SK-N-SH treated with all-trans-retinoic acid at 6 μM for 48 hours (cell line): ENCODE measurements around the gene PIK3C2B.

ENCODE experiments used
- ATAC-seq: fragments of 200-7000 bp; cut with Tn5 transposase; 3 replicates; pipeline ENCODE4 v1.9.1; 2020; ENCODE audit warnings: mild to moderate bottlenecking, moderate library complexity
- ARNTL ChIP-seq: fragments of 450-650 bp; formaldehyde crosslinking; IDR thresholded peaks from 2 replicates; pipeline ENCODE4 v1.5.0; 2020; ENCODE audit warnings: low read depth, mild to moderate bottlenecking, moderate library complexity, borderline replicate concordance
- BACH2 ChIP-seq: fragments of 250-450 bp; sonication (Bioruptor Pico); IDR thresholded peaks from 2 replicates; pipeline ENCODE4 v1.9.0; 2021; ENCODE audit warnings: mild to moderate bottlenecking, borderline replicate concordance
- ESRRG ChIP-seq: fragments of 250-450 bp; sonication (Bioruptor Pico); IDR thresholded peaks from 2 replicates; pipeline ENCODE4 v1.6.1; 2021; ENCODE audit warnings: mild to moderate bottlenecking
- GLIS3 ChIP-seq: fragments of 250-450 bp; sonication (Bioruptor Pico); IDR thresholded peaks from 2 replicates; pipeline ENCODE4 v1.5.0; 2020; ENCODE audit warnings: mild to moderate bottlenecking, moderate library complexity
- ISL1 ChIP-seq: fragments of 250-450 bp; sonication (Bioruptor Pico); IDR thresholded peaks from 2 replicates; pipeline ENCODE4 v2.1.2; 2022; ENCODE audit warnings: mild to moderate bottlenecking, moderate library complexity
- OSR1 ChIP-seq: fragments of 250-450 bp; sonication (Bioruptor Pico); IDR thresholded peaks from 2 replicates; pipeline ENCODE4 v1.8.0; 2022; ENCODE audit warnings: moderate library complexity, mild to moderate bottlenecking, inconsistent platforms
- PPARA ChIP-seq: fragments of 250-450 bp; sonication (Bioruptor Pico); IDR thresholded peaks from 2 replicates; pipeline ENCODE4 v1.5.0; 2020; ENCODE audit warnings: mild to moderate bottlenecking, borderline replicate concordance
- RARB ChIP-seq: fragments of 250-450 bp; sonication (Bioruptor Pico); IDR thresholded peaks from 2 replicates; pipeline ENCODE4 v1.8.0; 2021; ENCODE audit warnings: mild to moderate bottlenecking, moderate library complexity
- SNAI2 ChIP-seq: fragments of 250-450 bp; sonication (Bioruptor Pico); IDR thresholded peaks from 2 replicates; pipeline ENCODE4 v1.5.0; 2020; ENCODE audit warnings: mild to moderate bottlenecking, moderate library complexity
- TCF4 ChIP-seq: fragments of 250-450 bp; sonication (Bioruptor Pico); IDR thresholded peaks from 2 replicates; pipeline ENCODE4 v1.8.0; 2021; ENCODE audit warnings: mild to moderate bottlenecking, moderate library complexity, borderline replicate concordance
- TOX ChIP-seq: fragments of 250-450 bp; sonication (Bioruptor Pico); IDR thresholded peaks from 2 replicates; pipeline ENCODE4 v1.8.0; 2021; ENCODE audit warnings: mild to moderate bottlenecking, moderate library complexity, borderline replicate concordance
- TSHZ2 ChIP-seq: fragments of 250-450 bp; sonication (Bioruptor Pico); IDR thresholded peaks from 2 replicates; pipeline ENCODE4 v1.5.0; 2020; ENCODE audit warnings: mild to moderate bottlenecking, moderate library complexity
- ZC3H10 ChIP-seq: fragments of 250-450 bp; sonication (Bioruptor Pico); IDR thresholded peaks from 2 replicates; pipeline ENCODE4 v1.5.1; 2021; ENCODE audit warnings: mild to moderate bottlenecking, moderate library complexity
- ZFP30 ChIP-seq: fragments of 450-650 bp; formaldehyde crosslinking; IDR thresholded peaks from 2 replicates; pipeline ENCODE4 v1.5.0; 2022; ENCODE audit warnings: mild to moderate bottlenecking, moderate library complexity
- ZNF565 ChIP-seq: fragments of 450-650 bp; formaldehyde crosslinking; conservative IDR thresholded peaks from 2 replicates; pipeline ENCODE4 v1.5.0; 2020; ENCODE audit warnings: low read depth, mild to moderate bottlenecking, moderate library complexity
- ZNF70 ChIP-seq: fragments of 450-650 bp; formaldehyde crosslinking; IDR thresholded peaks from 2 replicates; pipeline ENCODE4 v1.5.0; 2020; ENCODE audit warnings: mild to moderate bottlenecking, moderate library complexity
- TF ChIP-seq, protein P1 (sequence below): fragments of 250-450 bp; sonication (Bioruptor Pico); IDR thresholded peaks from 2 replicates; pipeline ENCODE4 v1.5.1; 2021; ENCODE audit warnings: mild to moderate bottlenecking, moderate library complexity
- TF ChIP-seq, protein P2 (sequence below): fragments of 250-450 bp; sonication (Bioruptor Pico); IDR thresholded peaks from 2 replicates; pipeline ENCODE4 v1.8.0; 2020; ENCODE audit warnings: mild to moderate bottlenecking, moderate library complexity, borderline replicate concordance
- TF ChIP-seq, protein P3 (sequence below): fragments of 250-450 bp; sonication (Bioruptor Pico); IDR thresholded peaks from 2 replicates; pipeline ENCODE4 v1.8.0; 2021; ENCODE audit warnings: low read depth, mild to moderate bottlenecking, moderate library complexity, borderline replicate concordance
- TF ChIP-seq, protein P4 (sequence below): fragments of 250-450 bp; sonication (Bioruptor Pico); IDR thresholded peaks from 2 replicates; pipeline ENCODE4 v1.5.1; 2020; ENCODE audit warnings: low read depth, mild to moderate bottlenecking, moderate library complexity

PIK3C2B gene

DNA sequence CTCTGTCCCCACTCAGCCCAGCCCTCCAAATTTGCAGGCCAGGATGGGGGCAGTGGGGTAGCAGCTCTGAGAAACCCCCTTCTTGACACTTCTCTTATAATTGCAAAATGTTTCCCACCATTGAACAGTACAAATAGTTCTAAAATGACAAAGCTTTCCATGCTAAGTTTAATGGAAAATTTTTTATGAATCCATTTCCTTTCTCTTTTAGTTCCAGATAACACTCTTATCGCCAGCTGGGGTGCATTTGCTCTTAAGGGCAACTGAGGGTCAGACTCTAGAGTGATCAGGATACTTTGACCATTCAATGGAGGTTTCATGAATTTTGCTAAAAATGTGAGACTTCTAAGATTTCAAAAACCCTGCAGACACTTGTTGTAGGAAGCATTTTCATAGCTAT is 29.9 kb downstream of the PIK3C2B start:
- no peak for ATAC-seq
- TF ChIP-seq PPARA (CRISPR knock-in tag) (no peak), ISL1 (CRISPR knock-in tag) (no peak), TCF4 (CRISPR knock-in tag) (no peak), ZNF70 (no peak), ZFP30 (CRISPR knock-in tag) (no peak), RARB (no peak), SNAI2 (CRISPR knock-in tag) (no peak), ZNF565 (CRISPR knock-in tag) (no peak), TOX (no peak), ARNTL (CRISPR knock-in tag) (no peak), ESRRG (CRISPR knock-in tag) (no peak), BACH2 (CRISPR knock-in tag) (no peak), GLIS3 (no peak), OSR1 (CRISPR knock-in tag) (no peak)
- TF ChIP-seq, protein P1, sequence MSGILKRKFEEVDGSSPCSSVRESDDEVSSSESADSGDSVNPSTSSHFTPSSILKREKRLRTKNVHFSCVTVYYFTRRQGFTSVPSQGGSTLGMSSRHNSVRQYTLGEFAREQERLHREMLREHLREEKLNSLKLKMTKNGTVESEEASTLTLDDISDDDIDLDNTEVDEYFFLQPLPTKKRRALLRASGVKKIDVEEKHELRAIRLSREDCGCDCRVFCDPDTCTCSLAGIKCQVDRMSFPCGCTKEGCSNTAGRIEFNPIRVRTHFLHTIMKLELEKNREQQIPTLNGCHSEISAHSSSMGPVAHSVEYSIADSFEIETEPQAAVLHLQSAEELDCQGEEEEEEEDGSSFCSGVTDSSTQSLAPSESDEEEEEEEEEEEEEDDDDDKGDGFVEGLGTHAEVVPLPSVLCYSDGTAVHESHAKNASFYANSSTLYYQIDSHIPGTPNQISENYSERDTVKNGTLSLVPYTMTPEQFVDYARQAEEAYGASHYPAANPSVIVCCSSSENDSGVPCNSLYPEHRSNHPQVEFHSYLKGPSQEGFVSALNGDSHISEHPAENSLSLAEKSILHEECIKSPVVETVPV (CRISPR knock-in tag), result no peak
- TF ChIP-seq, protein P2, sequence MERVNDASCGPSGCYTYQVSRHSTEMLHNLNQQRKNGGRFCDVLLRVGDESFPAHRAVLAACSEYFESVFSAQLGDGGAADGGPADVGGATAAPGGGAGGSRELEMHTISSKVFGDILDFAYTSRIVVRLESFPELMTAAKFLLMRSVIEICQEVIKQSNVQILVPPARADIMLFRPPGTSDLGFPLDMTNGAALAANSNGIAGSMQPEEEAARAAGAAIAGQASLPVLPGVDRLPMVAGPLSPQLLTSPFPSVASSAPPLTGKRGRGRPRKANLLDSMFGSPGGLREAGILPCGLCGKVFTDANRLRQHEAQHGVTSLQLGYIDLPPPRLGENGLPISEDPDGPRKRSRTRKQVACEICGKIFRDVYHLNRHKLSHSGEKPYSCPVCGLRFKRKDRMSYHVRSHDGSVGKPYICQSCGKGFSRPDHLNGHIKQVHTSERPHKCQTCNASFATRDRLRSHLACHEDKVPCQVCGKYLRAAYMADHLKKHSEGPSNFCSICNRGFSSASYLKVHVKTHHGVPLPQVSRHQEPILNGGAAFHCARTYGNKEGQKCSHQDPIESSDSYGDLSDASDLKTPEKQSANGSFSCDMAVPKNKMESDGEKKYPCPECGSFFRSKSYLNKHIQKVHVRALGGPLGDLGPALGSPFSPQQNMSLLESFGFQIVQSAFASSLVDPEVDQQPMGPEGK, result no peak

DNA sequence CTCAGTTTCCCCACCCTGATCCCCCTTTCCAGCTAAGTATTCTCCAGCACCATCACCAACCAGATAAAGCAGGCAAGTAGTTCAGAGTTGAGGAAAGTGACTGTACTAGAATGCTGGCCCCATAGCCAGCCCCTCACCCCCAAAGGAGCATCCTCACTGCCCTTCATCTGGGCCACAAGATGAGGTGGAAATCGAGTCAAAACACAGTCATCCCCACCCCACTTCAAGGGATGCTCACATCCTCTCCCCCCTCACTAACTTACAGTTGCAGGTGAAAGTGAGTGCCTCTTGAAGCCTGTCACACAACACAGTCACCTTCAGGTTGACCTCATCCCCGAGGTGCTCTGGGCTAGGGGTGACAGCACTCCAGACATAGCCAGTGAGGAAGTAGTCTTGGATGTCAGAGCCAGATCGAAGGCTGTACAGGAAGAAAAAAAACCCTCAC is 30.4 kb downstream of the PIK3C2B start:
- TF ChIP-seq TSHZ2, result no peak
- ATAC-seq, result no peak

GRCh38 chr1:204463125-204464060 is 31.2 kb downstream of the PIK3C2B start:
- ATAC-seq, result no peak
- TF ChIP-seq TOX, result no peak
- TF ChIP-seq, protein P1 (CRISPR knock-in tag), result no peak
- no peak for TF ChIP-seq ZC3H10
- TF ChIP-seq ISL1 (CRISPR knock-in tag), result no peak
- TF ChIP-seq, protein P3, sequence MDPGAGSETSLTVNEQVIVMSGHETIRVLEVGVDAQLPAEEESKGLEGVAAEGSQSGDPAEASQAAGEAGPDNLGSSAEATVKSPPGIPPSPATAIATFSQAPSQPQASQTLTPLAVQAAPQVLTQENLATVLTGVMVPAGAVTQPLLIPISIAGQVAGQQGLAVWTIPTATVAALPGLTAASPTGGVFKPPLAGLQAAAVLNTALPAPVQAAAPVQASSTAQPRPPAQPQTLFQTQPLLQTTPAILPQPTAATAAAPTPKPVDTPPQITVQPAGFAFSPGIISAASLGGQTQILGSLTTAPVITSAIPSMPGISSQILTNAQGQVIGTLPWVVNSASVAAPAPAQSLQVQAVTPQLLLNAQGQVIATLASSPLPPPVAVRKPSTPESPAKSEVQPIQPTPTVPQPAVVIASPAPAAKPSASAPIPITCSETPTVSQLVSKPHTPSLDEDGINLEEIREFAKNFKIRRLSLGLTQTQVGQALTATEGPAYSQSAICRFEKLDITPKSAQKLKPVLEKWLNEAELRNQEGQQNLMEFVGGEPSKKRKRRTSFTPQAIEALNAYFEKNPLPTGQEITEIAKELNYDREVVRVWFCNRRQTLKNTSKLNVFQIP (CRISPR knock-in tag), result no peak
- no peak for TF ChIP-seq GLIS3
- TF ChIP-seq ESRRG (CRISPR knock-in tag), result no peak
- TF ChIP-seq BACH2 (CRISPR knock-in tag), result no peak
- no peak for TF ChIP-seq ZFP30 (CRISPR knock-in tag)
- TF ChIP-seq, protein P2, result no peak
- TF ChIP-seq, protein P4, sequence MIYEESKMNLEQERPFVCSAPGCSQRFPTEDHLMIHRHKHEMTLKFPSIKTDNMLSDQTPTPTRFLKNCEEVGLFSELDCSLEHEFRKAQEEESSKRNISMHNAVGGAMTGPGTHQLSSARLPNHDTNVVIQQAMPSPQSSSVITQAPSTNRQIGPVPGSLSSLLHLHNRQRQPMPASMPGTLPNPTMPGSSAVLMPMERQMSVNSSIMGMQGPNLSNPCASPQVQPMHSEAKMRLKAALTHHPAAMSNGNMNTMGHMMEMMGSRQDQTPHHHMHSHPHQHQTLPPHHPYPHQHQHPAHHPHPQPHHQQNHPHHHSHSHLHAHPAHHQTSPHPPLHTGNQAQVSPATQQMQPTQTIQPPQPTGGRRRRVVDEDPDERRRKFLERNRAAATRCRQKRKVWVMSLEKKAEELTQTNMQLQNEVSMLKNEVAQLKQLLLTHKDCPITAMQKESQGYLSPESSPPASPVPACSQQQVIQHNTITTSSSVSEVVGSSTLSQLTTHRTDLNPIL (CRISPR knock-in tag), result no peak
- TF ChIP-seq OSR1 (CRISPR knock-in tag), result no peak
- TF ChIP-seq, all 23 proteins: peak for 0
